Osteocyte (in vitro differentiated cells): ENCODE measurements around the gene C9. TPM values are rescaled to one million over a fixed set of nuclear protein-coding genes. Genes with fewer than 3 reads are reported as not detected.

Experiments used
- DNase-seq: peaks from one replicate; pipeline ENCODE4 v3.0.0; 2021; ENCODE audit warnings: mixed read lengths; ENCODE audit not compliant: unreplicated experiment; ENCODE audit errors: extremely low spot score
- H3K27ac Mint-ChIP-seq: one replicate; pipeline ENCODE4 v1.8.0; 2021; ENCODE audit warnings: mild to moderate bottlenecking, mixed read lengths; ENCODE audit not compliant: unreplicated experiment
- H3K27me3 Mint-ChIP-seq: one replicate; pipeline ENCODE4 v1.8.0; 2021; ENCODE audit warnings: mixed read lengths; ENCODE audit not compliant: unreplicated experiment
- H3K36me3 Mint-ChIP-seq: one replicate; pipeline ENCODE4 v1.8.0; 2021; ENCODE audit warnings: mixed read lengths; ENCODE audit not compliant: unreplicated experiment
- H3K4me1 Mint-ChIP-seq: one replicate; pipeline ENCODE4 v1.8.0; 2021; ENCODE audit warnings: mixed read lengths; ENCODE audit not compliant: unreplicated experiment
- H3K4me3 Mint-ChIP-seq: one replicate; pipeline ENCODE4 v1.8.0; 2021; ENCODE audit warnings: mild to moderate bottlenecking, moderate library complexity, mixed read lengths; ENCODE audit not compliant: unreplicated experiment
- H3K9me3 Mint-ChIP-seq: one replicate; pipeline ENCODE4 v1.8.0; 2021; ENCODE audit warnings: mixed read lengths; ENCODE audit not compliant: unreplicated experiment
- CTCF ChIP-seq: fragments of 200-600 bp; sonication (generic); IDR thresholded peaks from 2 replicates; pipeline ENCODE4 v1.5.0; 2021; ENCODE audit warnings: antibody characterized with exemption, mild to moderate bottlenecking, moderate library complexity
- total RNA-seq: library from RNA; stranded (reverse); gene quantifications from 2 replicates; pipeline ENCODE4 v1.2.1, GENCODE V29; 2021

The C9 gene
- total RNA-seq, 1 donor from 2014 or later = not detected

GRCh38 chr5:39352170-39352569, 12.1 kb downstream of the C9 start:
- H3K9me3 Mint-ChIP-seq = peaks cover 23% of the 10 kb centered on the region
- no peak for DNase-seq
- no peak for TF ChIP-seq CTCF
- H3K4me1 Mint-ChIP-seq = no peaks in the 10 kb centered on the region
- no peak overlapping the region for H3K4me3 Mint-ChIP-seq
- H3K36me3 Mint-ChIP-seq = no peaks in the 10 kb centered on the region
- H3K27ac Mint-ChIP-seq = no peak overlapping the region
- H3K27me3 Mint-ChIP-seq = peaks cover 19% of the 10 kb centered on the region

GRCh38 chr5:39349484-39349883, 14.8 kb downstream of the C9 start:
- Mint-ChIP-seq H3K4me1 (no peaks in the 10 kb centered on the region), H3K4me3 (no peak overlapping the region), H3K36me3 (no peaks in the 10 kb centered on the region), H3K27ac (no peak overlapping the region), H3K9me3 (peaks cover 23% of the 10 kb centered on the region), H3K27me3 (peaks cover 39% of the 10 kb centered on the region)
- no peak for TF ChIP-seq CTCF
- DNase-seq = no peak

- Mint-ChIP-seq H3K4me3 (no peak overlapping the region), H3K27ac (no peak overlapping the region), H3K4me1 (no peaks in the 10 kb centered on the region), H3K9me3 (no peaks in the 10 kb centered on the region), H3K36me3 (no peaks in the 10 kb centered on the region), H3K27me3 (peaks cover 54% of the 10 kb centered on the region)
- TF ChIP-seq CTCF = no peak
- no peak for DNase-seq
These were observed 21.8 kb downstream of the C9 start for GRCh38 chr5:39342460-39342859.

GRCh38 chr5:39341896-39342295, 22.4 kb downstream of the C9 start:
- DNase-seq = no peak
- H3K4me3 Mint-ChIP-seq = no peak overlapping the region
- no peaks in the 10 kb centered on the region for H3K9me3 Mint-ChIP-seq
- peaks cover 52% of the 10 kb centered on the region for H3K27me3 Mint-ChIP-seq
- no peak overlapping the region for H3K27ac Mint-ChIP-seq
- H3K4me1 Mint-ChIP-seq = no peaks in the 10 kb centered on the region
- no peak for TF ChIP-seq CTCF
- H3K36me3 Mint-ChIP-seq = no peaks in the 10 kb centered on the region

GRCh38 chr5:39340506-39340905, 23.8 kb downstream of the C9 start:
- TF ChIP-seq CTCF = no peak
- no peak overlapping the region for H3K4me3 Mint-ChIP-seq
- no peak for DNase-seq
- H3K4me1 Mint-ChIP-seq = no peaks in the 10 kb centered on the region
- no peak overlapping the region for H3K27ac Mint-ChIP-seq
- H3K36me3 Mint-ChIP-seq = no peaks in the 10 kb centered on the region
- H3K9me3 Mint-ChIP-seq = no peaks in the 10 kb centered on the region
- peaks cover 50% of the 10 kb centered on the region for H3K27me3 Mint-ChIP-seq
